HepG2 (cell line): ENCODE results near the gene LILRB3. TPM values are rescaled to one million over a fixed set of nuclear protein-coding genes. Genes with fewer than 3 reads are reported as not detected.
A peak's percentile ranks its signal among the peaks of the same experiment; 100 is the strongest.

Experiments used
- BCL3 ChIP-seq: sonication (generic); formaldehyde crosslinking; IDR thresholded peaks from 2 replicates; pipeline ENCODE4 v1.5.1; 2020; ENCODE audit warnings: mild to moderate bottlenecking, missing genetic modification reagents, moderate library complexity
- CBX1 ChIP-seq: IDR thresholded peaks from one replicate; pipeline ENCODE4 v1.6.1; 2016; ENCODE audit warnings: antibody characterized with exemption, low read depth
- CHCHD3 ChIP-seq: sonication (generic); formaldehyde crosslinking; IDR thresholded peaks from 2 replicates; pipeline ENCODE4 v1.8.0; 2022; ENCODE audit warnings: mild to moderate bottlenecking, missing genetic modification reagents, moderate library complexity
- HCFC1 ChIP-seq: fragments of 150-350 bp; IDR thresholded peaks from 2 replicates; pipeline ENCODE4 v1.6.1; 2014; ENCODE audit warnings: low read depth, low read length
- IKZF1 ChIP-seq: fragments of 450-650 bp; IDR thresholded peaks from 2 replicates; pipeline ENCODE4 v1.7.1; 2016
- KDM5B ChIP-seq: sonication (generic); formaldehyde crosslinking; IDR thresholded peaks from 2 replicates; pipeline ENCODE4 v1.4.0; 2020; ENCODE audit warnings: missing genetic modification reagents, mild to moderate bottlenecking, borderline replicate concordance
- MEIS2 ChIP-seq: sonication (generic); formaldehyde crosslinking; IDR thresholded peaks from 2 replicates; pipeline ENCODE4 v1.9.0; 2021; ENCODE audit warnings: mild to moderate bottlenecking, missing genetic modification reagents
- MLX ChIP-seq: IDR thresholded peaks from 2 replicates; pipeline ENCODE4 v1.6.1; 2016
- NR2C2 ChIP-seq: sonication (generic); formaldehyde crosslinking; IDR thresholded peaks from 2 replicates; pipeline ENCODE4 v1.4.0; 2020; ENCODE audit warnings: missing genetic modification reagents, mild to moderate bottlenecking, moderate library complexity, borderline replicate concordance
- PLRG1 ChIP-seq: fragments of 450-650 bp; conservative IDR thresholded peaks from 2 replicates; pipeline ENCODE4 v1.6.1; 2016
- PTBP1 ChIP-seq: fragments of 200-400 bp; formaldehyde crosslinking; IDR thresholded peaks from 2 replicates; pipeline ENCODE4 v1.6.1; 2018; ENCODE audit warnings: low read length, low read depth; ENCODE audit not compliant: poor library complexity, severe bottlenecking
- RFXAP ChIP-seq: sonication (generic); formaldehyde crosslinking; IDR thresholded peaks from 2 replicates; pipeline ENCODE4 v1.4.0; 2020; ENCODE audit warnings: missing genetic modification reagents, borderline replicate concordance
- TBX3 ChIP-seq: fragments of 450-650 bp; IDR thresholded peaks from 2 replicates; pipeline ENCODE4 v1.6.1; 2017; ENCODE audit warnings: antibody characterized with exemption, mild to moderate bottlenecking, inconsistent platforms, borderline replicate concordance
- ZNF124 ChIP-seq: sonication (generic); formaldehyde crosslinking; IDR thresholded peaks from 2 replicates; pipeline ENCODE4 v1.4.0; 2020; ENCODE audit warnings: missing genetic modification reagents
- ZNF234 ChIP-seq: sonication (generic); formaldehyde crosslinking; conservative IDR thresholded peaks from 2 replicates; pipeline ENCODE4 v1.5.1; 2020; ENCODE audit warnings: mild to moderate bottlenecking, missing genetic modification reagents
- ZNF616 ChIP-seq: sonication (generic); formaldehyde crosslinking; IDR thresholded peaks from 2 replicates; pipeline ENCODE4 v1.5.0; 2020; ENCODE audit warnings: low read depth, mild to moderate bottlenecking, missing genetic modification reagents
- ZNF619 ChIP-seq: sonication (generic); formaldehyde crosslinking; IDR thresholded peaks from 2 replicates; pipeline ENCODE4 v1.4.0; 2020; ENCODE audit warnings: mild to moderate bottlenecking, missing genetic modification reagents
- ZSCAN29 ChIP-seq: sonication (generic); formaldehyde crosslinking; conservative IDR thresholded peaks from 2 replicates; pipeline ENCODE4 v1.4.0; 2020; ENCODE audit warnings: mild to moderate bottlenecking, missing genetic modification reagents
- polyA plus RNA-seq, 8 experiments: library from polyadenylated mRNA; depleted of rRNA in 3 of 8; stranded (reverse) in 7 of 8; unstranded in 1 of 8; fragments of >200 nt; fragmentation: Illumina TruSeq in 4 of 8; extraction: Trizol in 4 of 8; gene quantifications; 2 replicates each; pipeline versions ENCODE4 v1.2.1 to v1.2.3, GENCODE V29; 2011 to 2016; ENCODE audit warnings: low read depth in 4 of 8, missing spikeins in 1 of 8, mixed read lengths in 1 of 8; ENCODE audit not compliant: insufficient read depth in 1 of 8
- total RNA-seq, 5 experiments: library from RNA; depleted of rRNA; stranded (reverse); fragments of >200 nt; fragmentation: Illumina TruSeq; extraction: Trizol; gene quantifications; 2 replicates each; pipeline ENCODE4 v1.2.3, GENCODE V29; 2016; ENCODE audit warnings: low read depth in 1 of 5
- TF ChIP-seq, protein P1 (sequence below): sonication (generic); formaldehyde crosslinking; IDR thresholded peaks from 2 replicates; pipeline ENCODE4 v1.5.0; 2020; ENCODE audit warnings: mild to moderate bottlenecking, missing genetic modification reagents
- TF ChIP-seq, protein P2 (sequence below): IDR thresholded peaks from 2 replicates; pipeline ENCODE4 v1.6.1; 2016; ENCODE audit warnings: low read depth, control low read depth
- TF ChIP-seq, protein P3 (sequence below): sonication (generic); formaldehyde crosslinking; IDR thresholded peaks from 2 replicates; pipeline ENCODE4 v1.4.0; 2020; ENCODE audit warnings: mild to moderate bottlenecking, missing genetic modification reagents

LILRB3 gene
- total and polyA plus RNA-seq, 2 of the 13 experiments (the other 11 are each of a cell fraction or from before 2014, with no cell fraction given) = 0.22 TPM; not detected in 1

GRCh38 chr19:54189735-54190502, 32.9 kb downstream of the LILRB3 start (continued):
- TF ChIP-seq ZNF234 (CRISPR knock-in tag) = no peak
- TF ChIP-seq ZNF124 = no peak; the same call in 1 of the 2 replicates
- no peak for TF ChIP-seq ZNF619 (CRISPR knock-in tag)
- TF ChIP-seq TBX3 = peak; percentile 75; the same call in 1 of the 2 replicates
- TF ChIP-seq, protein P1, sequence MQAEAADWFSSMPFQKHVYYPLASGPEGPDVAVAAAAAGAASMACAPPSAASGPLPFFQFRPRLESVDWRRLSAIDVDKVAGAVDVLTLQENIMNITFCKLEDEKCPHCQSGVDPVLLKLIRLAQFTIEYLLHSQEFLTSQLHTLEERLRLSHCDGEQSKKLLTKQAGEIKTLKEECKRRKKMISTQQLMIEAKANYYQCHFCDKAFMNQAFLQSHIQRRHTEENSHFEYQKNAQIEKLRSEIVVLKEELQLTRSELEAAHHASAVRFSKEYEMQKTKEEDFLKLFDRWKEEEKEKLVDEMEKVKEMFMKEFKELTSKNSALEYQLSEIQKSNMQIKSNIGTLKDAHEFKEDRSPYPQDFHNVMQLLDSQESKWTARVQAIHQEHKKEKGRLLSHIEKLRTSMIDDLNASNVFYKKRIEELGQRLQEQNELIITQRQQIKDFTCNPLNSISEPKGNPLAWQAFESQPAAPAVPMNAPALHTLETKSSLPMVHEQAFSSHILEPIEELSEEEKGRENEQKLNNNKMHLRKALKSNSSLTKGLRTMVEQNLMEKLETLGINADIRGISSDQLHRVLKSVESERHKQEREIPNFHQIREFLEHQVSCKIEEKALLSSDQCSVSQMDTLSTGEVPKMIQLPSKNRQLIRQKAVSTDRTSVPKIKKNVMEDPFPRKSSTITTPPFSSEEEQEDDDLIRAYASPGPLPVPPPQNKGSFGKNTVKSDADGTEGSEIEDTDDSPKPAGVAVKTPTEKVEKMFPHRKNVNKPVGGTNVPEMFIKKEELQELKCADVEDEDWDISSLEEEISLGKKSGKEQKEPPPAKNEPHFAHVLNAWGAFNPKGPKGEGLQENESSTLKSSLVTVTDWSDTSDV (CRISPR knock-in tag) = 0 out of 2 replicates have a peak, but pooled peaks have one; percentile 45
- TF ChIP-seq KDM5B (CRISPR knock-in tag) = 0 out of 2 replicates have a peak, but pooled peaks have one; percentile 64
- TF ChIP-seq, protein P2, sequence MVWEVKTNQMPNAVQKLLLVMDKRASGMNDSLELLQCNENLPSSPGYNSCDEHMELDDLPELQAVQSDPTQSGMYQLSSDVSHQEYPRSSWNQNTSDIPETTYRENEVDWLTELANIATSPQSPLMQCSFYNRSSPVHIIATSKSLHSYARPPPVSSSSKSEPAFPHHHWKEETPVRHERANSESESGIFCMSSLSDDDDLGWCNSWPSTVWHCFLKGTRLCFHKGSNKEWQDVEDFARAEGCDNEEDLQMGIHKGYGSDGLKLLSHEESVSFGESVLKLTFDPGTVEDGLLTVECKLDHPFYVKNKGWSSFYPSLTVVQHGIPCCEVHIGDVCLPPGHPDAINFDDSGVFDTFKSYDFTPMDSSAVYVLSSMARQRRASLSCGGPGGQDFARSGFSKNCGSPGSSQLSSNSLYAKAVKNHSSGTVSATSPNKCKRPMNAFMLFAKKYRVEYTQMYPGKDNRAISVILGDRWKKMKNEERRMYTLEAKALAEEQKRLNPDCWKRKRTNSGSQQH (CRISPR knock-in tag) = no peak
- TF ChIP-seq PTBP1 = no peak
- TF ChIP-seq ZSCAN29 (CRISPR knock-in tag) = no peak
- peak; percentile 11; the same call in 1 of the 2 replicates for TF ChIP-seq BCL3 (CRISPR knock-in tag)
- no peak; the same call in 1 of the 2 replicates for TF ChIP-seq RFXAP (CRISPR knock-in tag)
- 0 out of 2 replicates have a peak, but pooled peaks have one; percentile 53 for TF ChIP-seq MEIS2 (CRISPR knock-in tag)
- TF ChIP-seq, protein P3, sequence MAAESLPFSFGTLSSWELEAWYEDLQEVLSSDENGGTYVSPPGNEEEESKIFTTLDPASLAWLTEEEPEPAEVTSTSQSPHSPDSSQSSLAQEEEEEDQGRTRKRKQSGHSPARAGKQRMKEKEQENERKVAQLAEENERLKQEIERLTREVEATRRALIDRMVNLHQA (CRISPR knock-in tag) = no peak
- peak; percentile 10; the same call in 1 of the 2 replicates for TF ChIP-seq HCFC1
- no peak for TF ChIP-seq CHCHD3 (CRISPR knock-in tag)
- TF ChIP-seq MLX = no peak; the same call in 1 of the 2 replicates
- TF ChIP-seq IKZF1 = no peak
- no peak for TF ChIP-seq NR2C2
- TF ChIP-seq PLRG1 = no peak
- peak; percentile 17 for TF ChIP-seq CBX1
- 0 out of 2 replicates have a peak, but pooled peaks have one; percentile 73 for TF ChIP-seq ZNF616 (CRISPR knock-in tag)
